HG03457 (cell line): Measurements from ENCODE around the gene VSIG4.
A peak's percentile ranks its signal among the peaks of the same experiment; 100 is the strongest.
"Not testable (repeated sequence)": the region's sequence is repeated elsewhere in the genome, so short reads cannot be mapped to it uniquely, and the experiment has no call there.

Experiments
- ATAC-seq: cut with Tn5 transposase; IDR thresholded peaks from one replicate; pipeline ENCODE4 v1.9.1; 2021; ENCODE audit warnings: moderate number of reproducible peaks; ENCODE audit not compliant: unreplicated experiment

The VSIG4 gene

GRCh38 chrX:66039944-66040343 is at the start of gene VSIG4:
VSIG4 (minus strand) TSS chrX:66040080; CDS start chrX:66039998, 82 bp downstream.
- no peak for ATAC-seq

- ATAC-seq, result no peak
Measured at GRCh38 chrX:66076801-66077200, 36.9 kb upstream of the VSIG4 start.

- ATAC-seq, result no peak
Measured at GRCh38 chrX:66074920-66075879, 35.3 kb upstream of the VSIG4 start.

GRCh38 chrX:66071126-66071525 is 31.2 kb upstream of the VSIG4 start:
- ATAC-seq, result no peak

- ATAC-seq, result no peak
Measured at GRCh38 chrX:66064261-66064660, 24.4 kb upstream of the VSIG4 start.

GRCh38 chrX:66057019-66057418 is 17.1 kb upstream of the VSIG4 start:
- ATAC-seq, result not testable (repeated sequence)

GRCh38 chrX:66054978-66055377 is 15.1 kb upstream of the VSIG4 start:
- ATAC-seq, result no peak

GRCh38 chrX:66053414-66053813 is 13.5 kb upstream of the VSIG4 start:
- ATAC-seq, result no peak

- ATAC-seq, result no peak
Measured at GRCh38 chrX:66051980-66052379, 12.1 kb upstream of the VSIG4 start.

GRCh38 chrX:66050140-66050569 is 10.3 kb upstream of the VSIG4 start:
- no peak for ATAC-seq

GRCh38 chrX:66049056-66049455 is 9.2 kb upstream of the VSIG4 start:
- no peak for ATAC-seq

GRCh38 chrX:66046612-66047235 is 6.8 kb upstream of the VSIG4 start:
- peak; percentile 66 for ATAC-seq

GRCh38 chrX:66045894-66046293 is 6.0 kb upstream of the VSIG4 start:
- no peak for ATAC-seq

GRCh38 chrX:66043584-66043983 is 3.7 kb upstream of the VSIG4 start:
- ATAC-seq, result no peak

GRCh38 chrX:66042307-66043077 is 2.6 kb upstream of the VSIG4 start:
- peak; percentile 41 for ATAC-seq

- ATAC-seq, result no peak
Measured at GRCh38 chrX:66038115-66038514, 1.8 kb downstream of the VSIG4 start.

GRCh38 chrX:66036231-66036630 is 3.6 kb downstream of the VSIG4 start:
- ATAC-seq, result no peak

GRCh38 chrX:66035667-66036066 is 4.2 kb downstream of the VSIG4 start:
- no peak for ATAC-seq

GRCh38 chrX:66030505-66031317 is 9.2 kb downstream of the VSIG4 start:
- ATAC-seq, result no peak

- no peak for ATAC-seq
Measured at GRCh38 chrX:66028936-66029335, 10.9 kb downstream of the VSIG4 start.
